IMR-90 (cell line): ENCODE data around the gene MAP1A.

Experiments used
- BHLHE40 ChIP-seq: fragments of 150-350 bp; IDR thresholded peaks from 2 replicates; pipeline ENCODE4 v1.6.1; 2016; ENCODE audit warnings: mild to moderate bottlenecking, low read depth, low read length
- CEBPB ChIP-seq: IDR thresholded peaks from 2 replicates; pipeline ENCODE4 v1.6.1; 2012; ENCODE audit warnings: low read depth, low read length, improper control_type of control experiment
- CHD1 ChIP-seq: IDR thresholded peaks from 2 replicates; pipeline ENCODE4 v1.6.1; 2012; ENCODE audit warnings: low read depth, low read length, improper control_type of control experiment
- MXI1 ChIP-seq: IDR thresholded peaks from 2 replicates; pipeline ENCODE4 v1.6.1; 2012; ENCODE audit warnings: low read depth, mild to moderate bottlenecking, low read length, moderate library complexity, borderline replicate concordance
- NFE2L2 ChIP-seq: fragments of 150-350 bp; IDR thresholded peaks from 2 replicates; pipeline ENCODE4 v1.6.1; 2016; ENCODE audit warnings: low read depth, mild to moderate bottlenecking, low read length
- POLR2A ChIP-seq: IDR thresholded peaks from 2 replicates; pipeline ENCODE4 v1.6.1; 2012; ENCODE audit warnings: mild to moderate bottlenecking, low read depth, low read length
- RAD21 ChIP-seq: IDR thresholded peaks from 2 replicates; pipeline ENCODE4 v1.6.1; 2012; ENCODE audit warnings: low read length, improper control_type of control experiment
- RCOR1 ChIP-seq: IDR thresholded peaks from 2 replicates; pipeline ENCODE4 v1.6.1; 2012; ENCODE audit warnings: mild to moderate bottlenecking, low read length, improper control_type of control experiment; ENCODE audit not compliant: insufficient replicate concordance
- RFX5 ChIP-seq: IDR thresholded peaks from 2 replicates; pipeline ENCODE4 v1.8.0; 2012; ENCODE audit warnings: low read depth, mild to moderate bottlenecking, low read length, moderate library complexity
- TF ChIP-seq, protein P1 (sequence below): conservative IDR thresholded peaks from 2 replicates; pipeline ENCODE4 v1.5.1; 2012; ENCODE audit warnings: mild to moderate bottlenecking, low read depth, low read length, improper control_type of control experiment

DNA sequence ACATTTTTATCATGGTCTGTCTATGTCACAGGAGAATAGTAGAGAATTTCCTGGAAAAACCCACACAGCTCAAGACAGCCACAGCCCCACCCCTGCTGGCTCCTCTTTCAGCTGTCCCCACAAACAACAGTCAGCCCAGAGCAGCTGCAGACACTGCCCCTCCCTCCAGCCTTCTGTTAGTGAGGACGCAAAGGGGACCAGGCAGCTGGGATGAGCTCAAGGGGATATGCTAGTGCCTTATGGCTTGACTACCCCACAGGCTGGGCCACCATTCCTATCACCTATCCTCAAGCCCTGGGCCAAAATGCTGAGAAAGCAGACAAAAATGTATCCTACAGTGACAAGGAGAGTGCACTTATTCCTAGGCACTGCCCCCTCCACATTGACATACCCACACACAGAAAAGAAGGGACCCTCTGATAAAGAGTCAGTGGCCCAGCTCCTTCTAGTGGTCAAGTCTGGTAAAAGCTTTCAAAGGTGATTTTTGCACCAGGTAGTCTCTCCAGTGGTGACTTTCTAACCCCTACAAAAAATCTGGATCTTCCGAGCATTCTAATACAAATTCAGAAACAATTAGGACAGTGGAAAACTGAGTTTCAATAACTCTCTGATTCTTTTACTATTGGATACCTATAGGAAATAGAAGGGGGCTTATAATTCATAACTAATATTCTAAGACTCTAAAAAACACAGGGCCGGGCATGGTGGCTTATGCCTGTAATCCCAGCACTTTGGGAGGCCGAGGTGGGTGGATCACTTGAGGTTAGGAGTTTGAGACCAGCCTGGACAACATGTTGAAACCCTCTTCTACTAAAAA, 3.0 kb upstream of the MAP1A start:
- no peak for TF ChIP-seq POLR2A
- TF ChIP-seq, protein P1, sequence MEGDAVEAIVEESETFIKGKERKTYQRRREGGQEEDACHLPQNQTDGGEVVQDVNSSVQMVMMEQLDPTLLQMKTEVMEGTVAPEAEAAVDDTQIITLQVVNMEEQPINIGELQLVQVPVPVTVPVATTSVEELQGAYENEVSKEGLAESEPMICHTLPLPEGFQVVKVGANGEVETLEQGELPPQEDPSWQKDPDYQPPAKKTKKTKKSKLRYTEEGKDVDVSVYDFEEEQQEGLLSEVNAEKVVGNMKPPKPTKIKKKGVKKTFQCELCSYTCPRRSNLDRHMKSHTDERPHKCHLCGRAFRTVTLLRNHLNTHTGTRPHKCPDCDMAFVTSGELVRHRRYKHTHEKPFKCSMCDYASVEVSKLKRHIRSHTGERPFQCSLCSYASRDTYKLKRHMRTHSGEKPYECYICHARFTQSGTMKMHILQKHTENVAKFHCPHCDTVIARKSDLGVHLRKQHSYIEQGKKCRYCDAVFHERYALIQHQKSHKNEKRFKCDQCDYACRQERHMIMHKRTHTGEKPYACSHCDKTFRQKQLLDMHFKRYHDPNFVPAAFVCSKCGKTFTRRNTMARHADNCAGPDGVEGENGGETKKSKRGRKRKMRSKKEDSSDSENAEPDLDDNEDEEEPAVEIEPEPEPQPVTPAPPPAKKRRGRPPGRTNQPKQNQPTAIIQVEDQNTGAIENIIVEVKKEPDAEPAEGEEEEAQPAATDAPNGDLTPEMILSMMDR = peak; percentile 59
- TF ChIP-seq CEBPB = no peak
- TF ChIP-seq BHLHE40 = no peak
- TF ChIP-seq NFE2L2 = no peak
- no peak for TF ChIP-seq RCOR1
- no peak for TF ChIP-seq CHD1
- no peak for TF ChIP-seq RFX5
- no peak for TF ChIP-seq MXI1
- TF ChIP-seq RAD21 = peak; percentile 49
